Breast epithelium (tissue), 3 donors: ENCODE measurements around the gene HIPK2.

Experiments used
- CTCF ChIP-seq, 3 donors: fragments of 450-650 bp; IDR thresholded peaks; one replicate each; pipeline ENCODE4 v1.5.1; 2016 to 2017; ENCODE audit warnings: antibody characterized with exemption in 3 of 3, mild to moderate bottlenecking in 3 of 3, moderate library complexity in 3 of 3
- POLR2AphosphoS5 ChIP-seq, 3 donors: sonication (generic); formaldehyde crosslinking; IDR thresholded peaks; one replicate each; pipeline ENCODE4 v1.6.1; 2017; ENCODE audit warnings: antibody characterized with exemption in 3 of 3

GRCh38 chr7:139713526-139714162 lies 64.2 kb downstream of the HIPK2 start:
- TF ChIP-seq POLR2AphosphoS5 (IDR thresholded peaks at IDR 0.05) (no peak), CTCF (IDR thresholded peaks at IDR 0.05) (no peak)
